ENCODE data around the gene LRRC31.

The LRRC31 gene

DNA sequence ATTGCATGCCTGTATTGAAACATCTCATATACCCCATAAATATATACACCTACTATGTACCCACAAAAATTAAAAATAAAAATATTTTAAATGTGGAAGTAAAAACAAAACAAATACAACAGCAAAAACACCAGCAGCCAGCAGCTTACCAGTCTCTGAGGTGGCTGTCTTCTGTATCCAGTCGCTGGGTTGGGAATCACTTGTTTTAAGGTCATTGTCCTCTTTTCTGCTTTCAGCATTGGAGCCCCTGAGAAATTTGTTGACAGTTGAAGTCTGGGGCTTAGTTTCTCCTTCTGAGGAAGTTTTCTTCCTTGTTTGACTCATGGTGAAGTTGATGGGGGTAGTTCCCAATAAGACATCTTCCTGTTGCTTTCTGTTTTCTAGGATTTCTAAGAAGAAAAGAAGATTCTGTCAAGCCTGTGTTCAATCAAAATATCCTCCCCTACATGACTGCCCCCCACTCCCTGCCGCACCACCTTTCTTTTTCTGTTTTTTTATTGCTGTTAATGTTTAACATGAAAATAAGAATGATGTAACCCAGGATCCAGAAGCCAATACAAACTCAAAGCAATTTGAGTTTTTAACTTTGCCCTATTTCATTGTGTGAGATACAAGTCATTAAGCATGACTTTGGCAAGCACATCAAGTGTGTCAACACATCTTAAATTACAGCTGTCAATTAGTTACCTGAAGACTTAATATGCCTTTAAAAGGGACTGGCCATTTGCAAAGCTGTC, at the start of gene LRRC31:
LRRC31 (minus strand) TSS at position 452 of the 737 bp plus-strand sequence; CDS start at position 324, 128 bp downstream.
- H3K4me3 ChIP-seq (ENCODE audit: low read depth, low read length): no peak within 1 kb of the TSS
- TF ChIP-seq, protein P1, sequence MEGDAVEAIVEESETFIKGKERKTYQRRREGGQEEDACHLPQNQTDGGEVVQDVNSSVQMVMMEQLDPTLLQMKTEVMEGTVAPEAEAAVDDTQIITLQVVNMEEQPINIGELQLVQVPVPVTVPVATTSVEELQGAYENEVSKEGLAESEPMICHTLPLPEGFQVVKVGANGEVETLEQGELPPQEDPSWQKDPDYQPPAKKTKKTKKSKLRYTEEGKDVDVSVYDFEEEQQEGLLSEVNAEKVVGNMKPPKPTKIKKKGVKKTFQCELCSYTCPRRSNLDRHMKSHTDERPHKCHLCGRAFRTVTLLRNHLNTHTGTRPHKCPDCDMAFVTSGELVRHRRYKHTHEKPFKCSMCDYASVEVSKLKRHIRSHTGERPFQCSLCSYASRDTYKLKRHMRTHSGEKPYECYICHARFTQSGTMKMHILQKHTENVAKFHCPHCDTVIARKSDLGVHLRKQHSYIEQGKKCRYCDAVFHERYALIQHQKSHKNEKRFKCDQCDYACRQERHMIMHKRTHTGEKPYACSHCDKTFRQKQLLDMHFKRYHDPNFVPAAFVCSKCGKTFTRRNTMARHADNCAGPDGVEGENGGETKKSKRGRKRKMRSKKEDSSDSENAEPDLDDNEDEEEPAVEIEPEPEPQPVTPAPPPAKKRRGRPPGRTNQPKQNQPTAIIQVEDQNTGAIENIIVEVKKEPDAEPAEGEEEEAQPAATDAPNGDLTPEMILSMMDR (IDR thresholded peaks at IDR 0.05; ENCODE audit: low read depth, low read length, missing control alignments): no peak
- no peak for DNase-seq (ENCODE audit: low read depth)

DNA sequence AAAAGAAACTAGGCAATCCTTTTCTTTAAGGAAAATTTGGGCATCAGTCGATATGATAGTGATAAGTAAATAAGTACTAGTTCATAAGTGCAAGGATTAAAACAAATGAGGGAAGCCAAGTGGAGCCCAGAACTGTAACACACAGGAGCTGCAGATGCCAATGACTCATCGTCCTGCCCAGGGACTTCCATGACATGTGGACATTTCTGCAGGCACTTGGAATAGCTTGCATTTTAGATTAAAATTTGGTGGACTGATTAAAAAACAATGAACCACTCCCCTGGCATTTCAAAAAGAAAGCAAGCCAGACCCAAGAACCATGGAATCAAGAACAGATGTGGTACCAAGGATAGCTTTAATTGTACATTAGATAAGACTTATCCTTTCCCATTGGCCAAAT, 44.6 kb upstream of the LRRC31 start:
- DNase-seq (ENCODE audit: low read depth): no peak
- no peak overlapping the region for H3K4me3 ChIP-seq (ENCODE audit: low read depth, low read length)
- TF ChIP-seq, protein P1 (IDR thresholded peaks at IDR 0.05; ENCODE audit: low read depth, low read length, missing control alignments): no peak

DNA sequence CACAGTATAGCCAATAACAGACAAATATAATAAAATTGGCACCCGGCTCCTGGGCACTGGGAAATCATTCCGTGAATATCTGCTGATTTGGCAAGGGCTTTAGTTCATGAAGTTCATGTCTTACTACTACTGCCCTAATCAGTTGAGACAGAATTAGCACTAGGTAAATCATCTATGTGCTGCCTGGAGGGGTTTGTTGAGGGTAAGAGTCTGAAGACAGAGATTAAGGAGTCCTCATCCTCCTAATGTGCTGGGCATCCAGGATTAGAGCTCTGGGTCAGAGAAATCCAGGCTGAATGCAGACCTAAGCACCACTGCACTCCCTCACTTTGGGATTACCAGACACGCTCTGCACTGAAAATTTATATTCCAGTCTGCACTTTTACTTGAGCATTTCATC, 43.6 kb upstream of the LRRC31 start:
- no peak overlapping the region for H3K4me3 ChIP-seq (ENCODE audit: low read depth, low read length)
- TF ChIP-seq, protein P1 (IDR thresholded peaks at IDR 0.05; ENCODE audit: low read depth, low read length, missing control alignments): no peak
- DNase-seq (ENCODE audit: low read depth): no peak

DNA sequence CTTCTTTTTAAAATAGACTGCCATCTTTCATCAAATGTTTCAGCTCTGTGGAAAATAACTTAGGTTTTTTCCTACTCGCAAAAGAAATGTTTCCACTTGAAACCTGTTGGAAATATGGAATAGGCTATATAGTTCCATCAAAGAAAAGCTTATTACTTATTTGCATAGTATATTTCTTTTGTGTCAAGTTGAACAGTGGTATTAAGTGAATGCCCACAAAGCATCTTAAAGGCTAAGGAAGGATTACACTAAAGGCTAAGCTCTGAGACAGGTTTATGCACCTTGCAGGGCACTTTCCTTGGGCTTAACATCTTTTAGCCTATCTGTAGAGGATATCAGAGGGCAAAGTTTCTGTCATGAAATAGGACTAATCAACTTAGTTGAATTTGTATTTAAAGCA, 41.5 kb upstream of the LRRC31 start, which contains the start of gene SAMD7:
SAMD7 (plus strand) TSS at position 301 of the 400 bp plus-strand sequence. CDS start 7,927 bp downstream, outside the sequence.
- H3K4me3 ChIP-seq (ENCODE audit: low read depth, low read length): no peak within 1 kb of the TSS
- no peak for DNase-seq (ENCODE audit: low read depth)
- TF ChIP-seq, protein P1 (IDR thresholded peaks at IDR 0.05; ENCODE audit: low read depth, low read length, missing control alignments): no peak

DNA sequence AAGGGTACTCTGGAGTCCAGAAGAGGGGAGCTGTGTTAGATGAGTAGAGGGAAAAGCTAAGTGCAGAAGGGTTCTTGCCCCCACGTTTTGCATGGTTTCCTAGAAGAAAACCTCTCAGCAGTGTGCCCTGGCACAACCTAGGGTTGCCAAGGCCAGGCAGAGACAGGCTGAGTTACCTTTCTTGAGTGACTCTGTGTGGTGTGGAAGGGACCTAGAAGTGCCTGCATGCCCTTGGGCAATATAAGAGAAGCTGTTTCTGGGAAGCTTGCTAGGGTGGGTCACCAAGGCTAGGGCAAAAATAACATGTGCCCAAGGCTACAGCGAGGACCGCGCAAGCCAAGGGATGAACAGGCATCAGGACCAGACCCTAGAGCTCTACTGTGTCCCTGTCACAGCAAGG, 38.2 kb upstream of the LRRC31 start:
- TF ChIP-seq, protein P1 (IDR thresholded peaks at IDR 0.05; ENCODE audit: low read depth, low read length, missing control alignments): no peak
- no peak overlapping the region for H3K4me3 ChIP-seq (ENCODE audit: low read depth, low read length)
- DNase-seq (ENCODE audit: low read depth): no peak

DNA sequence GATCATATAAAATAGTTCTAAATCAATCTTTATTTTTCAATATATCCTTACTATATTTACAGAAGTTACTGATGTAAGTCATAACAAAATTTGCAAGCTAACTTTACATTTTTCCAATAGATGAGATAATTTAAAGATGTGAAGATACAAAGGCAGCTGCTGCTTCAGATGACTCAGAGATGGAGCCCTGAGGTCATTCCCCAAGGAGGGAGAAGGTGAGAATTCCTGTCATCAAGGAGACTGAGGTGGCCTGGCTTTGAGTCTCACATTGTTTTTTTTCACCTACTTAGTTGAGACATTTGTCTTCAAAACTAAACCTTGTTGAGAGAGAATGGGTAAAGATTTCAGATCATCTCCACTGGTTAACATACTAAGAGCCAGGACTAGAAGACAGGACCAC, 37.7 kb upstream of the LRRC31 start:
- H3K4me3 ChIP-seq (ENCODE audit: low read depth, low read length): no peak overlapping the region
- no peak for DNase-seq (ENCODE audit: low read depth)
- TF ChIP-seq, protein P1 (IDR thresholded peaks at IDR 0.05; ENCODE audit: low read depth, low read length, missing control alignments): no peak

DNA sequence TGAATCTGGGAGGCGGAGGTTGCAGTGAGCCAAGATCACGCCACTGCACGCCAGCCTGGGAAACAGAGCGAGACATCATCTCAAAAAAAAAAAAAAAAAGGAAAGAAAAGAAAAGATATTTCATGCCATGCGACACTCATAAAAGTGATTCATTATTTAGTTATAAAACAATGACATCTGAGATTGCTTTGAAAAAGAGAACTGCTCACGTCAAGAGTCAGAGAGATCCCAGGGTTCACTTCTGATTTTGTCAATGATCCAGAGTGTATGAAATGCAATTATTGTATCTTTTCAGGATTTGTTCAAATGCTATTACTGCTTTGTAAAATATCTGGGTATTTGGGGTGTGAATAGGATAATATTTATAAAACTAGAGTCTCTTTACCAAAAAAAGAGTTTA, 35.7 kb upstream of the LRRC31 start:
- H3K4me3 ChIP-seq (ENCODE audit: low read depth, low read length): no peak overlapping the region
- no peak for DNase-seq (ENCODE audit: low read depth)
- TF ChIP-seq, protein P1 (IDR thresholded peaks at IDR 0.05; ENCODE audit: low read depth, low read length, missing control alignments): no peak

Measured in GM12864 (cell line).